GM12878 (cell line): Measurements from ENCODE around the gene DEPDC1B. TPM values are rescaled to one million over a fixed set of nuclear protein-coding genes. Genes with fewer than 3 reads are reported as not detected.

Source experiments
- ATAC-seq: fragments of 200-7000 bp; cut with Tn5 transposase; 3 replicates; pipeline ENCODE4 v1.9.1; 2020; ENCODE audit warnings: mild to moderate bottlenecking, moderate library complexity
- BruUV-seq: library from RNA; stranded (reverse); fragments of 400-500 nt; replicated peaks from 2 replicates; lab custom pipeline; 2021; lab: Mats Ljungman, UMichigan
- CTCF ChIA-PET: fragments of 300-600 bp; sonication (Branson Sonifier 250); formaldehyde crosslinking; extraction: SDS; loops from one replicate; lab custom pipeline; 2021; ENCODE audit warnings: inconsistent platforms; lab: Yijun Ruan, JAX
- POLR2A ChIA-PET: fragments of 350-600 bp; formaldehyde crosslinking; extraction: SDS; loops from one replicate; lab custom pipeline; 2021; ENCODE audit warnings: inconsistent platforms; lab: Charles Lee
- RAD21 ChIA-PET: fragments of 300-600 bp; sonication (Branson Sonifier 250); formaldehyde crosslinking; loops from one replicate; lab custom pipeline; 2023; ENCODE audit warnings: antibody characterized with exemption; ENCODE audit not compliant: unreplicated experiment; lab: Charles Lee
- SMC1A ChIA-PET: fragments of 300-600 bp; sonication (Branson Sonifier 250); formaldehyde crosslinking; loops from one replicate; lab custom pipeline; 2023; ENCODE audit not compliant: unreplicated experiment, uncharacterized antibody; lab: Charles Lee
- DNase-seq: peaks from one replicate; pipeline ENCODE4 v3.0.0-alpha.2; 2011; ENCODE audit warnings: low read depth, low spot score
- FAIRE-seq: peaks from 3 replicates; lab custom pipeline; 2011; peaks lifted over from hg19 to GRCh38; lab: Jason Lieb, UNC
- H2AFZ ChIP-seq: 2 replicates; pipeline ENCODE4 v1.6.0; 2011; ENCODE audit warnings: low read depth, low read length, control low read depth; ENCODE audit not compliant: control insufficient read depth
- H3K27ac ChIP-seq: 2 replicates; pipeline ENCODE4 v1.5.1; 2011; ENCODE audit warnings: control low read depth; ENCODE audit not compliant: control insufficient read depth, insufficient read depth
- H3K27me3 ChIP-seq, 2 experiments: replicated peaks in 1 of 2; 2 replicates each; pipeline versions ENCODE4 v1.6.0 to v1.6.1; 2011; ENCODE audit warnings: low read length in 1 of 2; ENCODE audit not compliant: control insufficient read depth in 2 of 2, insufficient read depth in 2 of 2
- H3K36me3 ChIP-seq, 2 experiments: 2 replicates each; pipeline ENCODE4 v1.5.1; 2011; ENCODE audit warnings: low read length in 1 of 2; ENCODE audit not compliant: control insufficient read depth in 2 of 2, insufficient read depth in 2 of 2
- H3K4me1 ChIP-seq: 2 replicates; pipeline ENCODE4 v1.6.1; 2011; ENCODE audit warnings: mild to moderate bottlenecking, low read length, moderate library complexity, mixed read lengths; ENCODE audit not compliant: control insufficient read depth, insufficient read depth
- H3K4me2 ChIP-seq: 2 replicates; pipeline ENCODE4 v1.6.0; 2011; ENCODE audit warnings: control low read depth; ENCODE audit not compliant: control insufficient read depth, insufficient read depth
- H3K4me3 ChIP-seq: fragments of 200-600 bp; sonication (generic); 2 replicates; pipeline ENCODE4 v1.5.1; 2016
- H3K79me2 ChIP-seq: 2 replicates; pipeline ENCODE4 v1.6.0; 2011; ENCODE audit warnings: low read length; ENCODE audit not compliant: control insufficient read depth, insufficient read depth
- H3K9ac ChIP-seq: 2 replicates; pipeline ENCODE4 v1.8.0; 2011; ENCODE audit warnings: low read length, control low read depth, mixed read lengths; ENCODE audit not compliant: control insufficient read depth, insufficient read depth
- H3K9me3 ChIP-seq: replicated peaks from 3 replicates; pipeline ENCODE4 v1.5.1; 2011; ENCODE audit warnings: mild to moderate bottlenecking, low read length; ENCODE audit not compliant: control insufficient read depth, insufficient read depth
- H4K20me1 ChIP-seq: 2 replicates; pipeline ENCODE4 v1.6.0; 2011; ENCODE audit not compliant: control insufficient read depth, insufficient read depth
- BHLHE40 ChIP-seq, 2 experiments: fragments of 450-650 bp in 1 of 2; IDR thresholded peaks; 2 replicates each; pipeline ENCODE4 v1.6.1; 2011 to 2017; ENCODE audit warnings: low read depth in 2 of 2, borderline replicate concordance in 1 of 2, improper control_type of control experiment in 1 of 2, low read length in 1 of 2, mild to moderate bottlenecking in 1 of 2
- CEBPB ChIP-seq, 2 experiments: fragments of 150-350 bp in 1 of 2; IDR thresholded peaks; 2 replicates each; pipeline ENCODE4 v1.6.1; 2012 to 2014; ENCODE audit warnings: low read depth in 2 of 2, low read length in 2 of 2, borderline replicate concordance in 1 of 2, inconsistent platforms in 1 of 2
- CREM ChIP-seq: IDR thresholded peaks from 2 replicates; pipeline ENCODE4 v1.6.1; 2014; ENCODE audit warnings: antibody characterized with exemption, low read depth
- EED ChIP-seq: sonication (generic); IDR thresholded peaks from 2 replicates; pipeline ENCODE4 v1.6.1; 2016; ENCODE audit warnings: antibody characterized with exemption, low read depth
- EP300 ChIP-seq, 2 experiments: fragments of 150-350 bp in 1 of 2; IDR thresholded peaks; 2 replicates each; pipeline ENCODE4 v1.6.1; 2011 to 2012; ENCODE audit warnings: low read depth in 2 of 2, low read length in 2 of 2, borderline replicate concordance in 1 of 2, improper control_type of control experiment in 1 of 2, inconsistent platforms in 1 of 2; ENCODE audit not compliant: control insufficient read depth in 1 of 2
- HDGF ChIP-seq: fragments of 450-650 bp; IDR thresholded peaks from 2 replicates; pipeline ENCODE4 v1.6.1; 2016; ENCODE audit warnings: antibody characterized with exemption
- JUND ChIP-seq: IDR thresholded peaks from 2 replicates; pipeline ENCODE4 v1.6.1; 2012; ENCODE audit warnings: low read depth, mild to moderate bottlenecking, low read length, improper control_type of control experiment, moderate library complexity
- MTA2 ChIP-seq: fragments of 450-650 bp; IDR thresholded peaks from 2 replicates; pipeline ENCODE4 v1.6.1; 2016; ENCODE audit warnings: low read depth, mild to moderate bottlenecking, moderate library complexity
- MTA3 ChIP-seq: IDR thresholded peaks from 2 replicates; pipeline ENCODE4 v1.6.1; 2012; ENCODE audit warnings: low read length, inconsistent platforms, borderline replicate concordance
- POLR2AphosphoS2 ChIP-seq: IDR thresholded peaks from 2 replicates; pipeline ENCODE4 v1.6.1; 2011; ENCODE audit warnings: low read depth, mild to moderate bottlenecking, low read length, improper control_type of control experiment, moderate library complexity
- RB1 ChIP-seq: fragments of 450-650 bp; formaldehyde crosslinking; IDR thresholded peaks from 2 replicates; pipeline ENCODE4 v1.6.1; 2017; ENCODE audit warnings: mild to moderate bottlenecking, borderline replicate concordance
- SUZ12 ChIP-seq: fragments of 200-600 bp; sonication (generic); IDR thresholded peaks from one replicate; pipeline ENCODE4 v1.6.1; 2018; ENCODE audit warnings: antibody characterized with exemption, mild to moderate bottlenecking; ENCODE audit not compliant: unreplicated experiment
- TARDBP ChIP-seq: IDR thresholded peaks from 2 replicates; pipeline ENCODE4 v1.6.1; 2016; ENCODE audit warnings: borderline replicate concordance
- TCF12 ChIP-seq: IDR thresholded peaks from 2 replicates; pipeline ENCODE4 v1.6.1; 2011; ENCODE audit warnings: low read depth, mild to moderate bottlenecking, low read length
- TCF7 ChIP-seq: IDR thresholded peaks from 2 replicates; pipeline ENCODE4 v1.6.1; 2014; ENCODE audit warnings: antibody characterized with exemption, borderline replicate concordance
- ZNF24 ChIP-seq: fragments of 450-650 bp; IDR thresholded peaks from 2 replicates; pipeline ENCODE4 v1.6.1; 2017; ENCODE audit warnings: antibody characterized with exemption, mild to moderate bottlenecking
- in situ Hi-C: fragments of 300-500 bp; cut with MboI; formaldehyde crosslinking; loops from 9 replicates; pipeline ENCODE4 v1.14.3; 2018; ENCODE audit warnings: mixed read lengths
- intact Hi-C: fragments of 100-400 bp; cut with micrococcal nuclease; formaldehyde crosslinking; loops from one replicate; pipeline ENCODE4 v1.14.2; 2022; ENCODE audit not compliant: unreplicated experiment
- polyA plus RNA-seq, 11 experiments: library from polyadenylated mRNA; depleted of rRNA in 4 of 11; unstranded in 6 of 11; stranded (reverse) in 5 of 11; fragments of >200 nt; fragmentation: Nextera tagmentation in 4 of 11; fragmentation: Illumina TruSeq in 1 of 11; extraction: Ambion mirVana in 4 of 11; extraction: Trizol in 1 of 11; gene quantifications; 1 replicate in 1 of 11; 2 replicates in 10 of 11; pipeline versions ENCODE4 v1.2.1 to v1.2.3, GENCODE V29; 2011 to 2016; ENCODE audit warnings: inconsistent platforms in 2 of 11, missing spikeins in 2 of 11, low read depth in 1 of 11
- total RNA-seq, 4 experiments: library from RNA; depleted of rRNA in 3 of 4; stranded (reverse); fragments of >200 nt in 3 of 4; fragmentation: Illumina TruSeq in 1 of 4; extraction: Trizol in 1 of 4; gene quantifications; 2 replicates each; pipeline versions ENCODE4 v1.2.1 to v1.2.3, GENCODE V29; 2013 to 2021
- TF ChIP-seq, protein P1 (sequence below): fragments of 450-650 bp; formaldehyde crosslinking; IDR thresholded peaks from 2 replicates; pipeline ENCODE4 v1.4.0; 2022; ENCODE audit warnings: mild to moderate bottlenecking, moderate library complexity
- TF ChIP-seq, protein P2 (sequence below): fragments of 450-650 bp; IDR thresholded peaks from 2 replicates; pipeline ENCODE4 v1.6.1; 2017; ENCODE audit warnings: low read depth, mild to moderate bottlenecking, moderate library complexity
- TF ChIP-seq, protein P3 (sequence below): fragments of 450-650 bp; IDR thresholded peaks from 2 replicates; pipeline ENCODE4 v1.6.1; 2017; ENCODE audit warnings: mild to moderate bottlenecking

Gene DEPDC1B
- total and polyA plus RNA-seq, 10 of the 15 experiments (the other 5 are each of a cell fraction or from before 2014, with no cell fraction given) = 29.7 to 56.5 (median 35.5) TPM

DNA sequence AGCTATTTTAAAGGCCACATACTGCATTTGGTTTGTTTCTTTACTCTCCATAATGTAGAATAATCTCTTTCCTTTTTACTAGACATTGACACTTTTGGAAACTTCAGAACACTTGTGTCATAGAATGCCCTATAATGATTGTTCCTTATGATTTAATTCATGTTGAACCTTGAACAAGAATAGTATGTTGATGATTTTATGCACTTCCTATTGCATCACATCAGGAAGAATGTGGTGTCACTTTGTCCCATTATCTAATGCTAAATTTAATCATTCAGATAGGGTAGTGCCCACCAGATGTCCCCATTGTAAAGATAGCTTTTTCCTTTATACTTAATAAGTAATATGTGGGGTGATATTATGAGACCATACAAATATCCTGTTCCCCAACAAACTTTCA, 19.4 kb upstream of the DEPDC1B start:
- SMC1A ChIA-PET = interaction anchor here (0.9 to 1.2 kb wide), 2 partner anchors 17 to 21 kb away, joined by 3 to 4 read pairs; no protein-coding TSS in a partner anchor
- no peak overlapping the region for H3K9ac ChIP-seq
- intact Hi-C loops = no loop called here
- no peak for TF ChIP-seq RB1
- TF ChIP-seq, protein P1, sequence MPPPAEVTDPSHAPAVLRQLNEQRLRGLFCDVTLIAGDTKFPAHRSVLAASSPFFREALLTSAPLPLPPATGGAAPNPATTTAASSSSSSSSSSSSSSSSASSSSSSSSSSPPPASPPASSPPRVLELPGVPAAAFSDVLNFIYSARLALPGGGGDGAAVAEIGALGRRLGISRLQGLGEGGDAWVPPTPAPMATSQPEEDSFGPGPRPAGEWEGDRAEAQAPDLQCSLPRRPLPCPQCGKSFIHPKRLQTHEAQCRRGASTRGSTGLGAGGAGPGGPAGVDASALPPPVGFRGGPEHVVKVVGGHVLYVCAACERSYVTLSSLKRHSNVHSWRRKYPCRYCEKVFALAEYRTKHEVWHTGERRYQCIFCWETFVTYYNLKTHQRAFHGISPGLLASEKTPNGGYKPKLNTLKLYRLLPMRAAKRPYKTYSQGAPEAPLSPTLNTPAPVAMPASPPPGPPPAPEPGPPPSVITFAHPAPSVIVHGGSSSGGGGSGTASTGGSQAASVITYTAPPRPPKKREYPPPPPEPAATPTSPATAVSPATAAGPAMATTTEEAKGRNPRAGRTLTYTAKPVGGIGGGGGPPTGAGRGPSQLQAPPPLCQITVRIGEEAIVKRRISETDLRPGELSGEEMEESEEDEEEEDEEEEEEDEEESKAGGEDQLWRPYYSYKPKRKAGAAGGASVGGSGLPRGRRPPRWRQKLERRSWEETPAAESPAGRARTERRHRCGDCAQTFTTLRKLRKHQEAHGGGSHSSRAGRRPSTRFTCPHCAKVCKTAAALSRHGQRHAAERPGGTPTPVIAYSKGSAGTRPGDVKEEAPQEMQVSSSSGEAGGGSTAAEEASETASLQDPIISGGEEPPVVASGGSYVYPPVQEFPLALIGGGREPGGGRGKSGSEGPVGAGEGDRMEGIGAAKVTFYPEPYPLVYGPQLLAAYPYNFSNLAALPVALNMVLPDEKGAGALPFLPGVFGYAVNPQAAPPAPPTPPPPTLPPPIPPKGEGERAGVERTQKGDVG (CRISPR knock-in tag) = no peak
- no peak for TF ChIP-seq EP300 (IDR thresholded peaks at IDR 0.05; ENCODE audit: borderline replicate concordance in 1 of 2, control insufficient read depth in 1 of 2, low read depth in 2 of 2, low read length in 2 of 2)
- TF ChIP-seq JUND = no peak
- no peak for TF ChIP-seq TCF12
- TF ChIP-seq SUZ12 = no peak
- no peak for TF ChIP-seq ZNF24
- no peak for TF ChIP-seq MTA2
- no peak for TF ChIP-seq EED
- no peak for TF ChIP-seq BHLHE40 (IDR thresholded peaks at IDR 0.05; ENCODE audit: borderline replicate concordance in 1 of 2, low read depth in 2 of 2, low read length in 1 of 2)
- no peak for TF ChIP-seq MTA3
- TF ChIP-seq CEBPB (IDR thresholded peaks at IDR 0.05; ENCODE audit: borderline replicate concordance in 1 of 2, low read depth in 2 of 2, low read length in 2 of 2) = no peak
- TF ChIP-seq, protein P2, sequence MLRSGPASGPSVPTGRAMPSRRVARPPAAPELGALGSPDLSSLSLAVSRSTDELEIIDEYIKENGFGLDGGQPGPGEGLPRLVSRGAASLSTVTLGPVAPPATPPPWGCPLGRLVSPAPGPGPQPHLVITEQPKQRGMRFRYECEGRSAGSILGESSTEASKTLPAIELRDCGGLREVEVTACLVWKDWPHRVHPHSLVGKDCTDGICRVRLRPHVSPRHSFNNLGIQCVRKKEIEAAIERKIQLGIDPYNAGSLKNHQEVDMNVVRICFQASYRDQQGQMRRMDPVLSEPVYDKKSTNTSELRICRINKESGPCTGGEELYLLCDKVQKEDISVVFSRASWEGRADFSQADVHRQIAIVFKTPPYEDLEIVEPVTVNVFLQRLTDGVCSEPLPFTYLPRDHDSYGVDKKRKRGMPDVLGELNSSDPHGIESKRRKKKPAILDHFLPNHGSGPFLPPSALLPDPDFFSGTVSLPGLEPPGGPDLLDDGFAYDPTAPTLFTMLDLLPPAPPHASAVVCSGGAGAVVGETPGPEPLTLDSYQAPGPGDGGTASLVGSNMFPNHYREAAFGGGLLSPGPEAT = no peak
- no peak for TF ChIP-seq HDGF
- TF ChIP-seq, protein P3, sequence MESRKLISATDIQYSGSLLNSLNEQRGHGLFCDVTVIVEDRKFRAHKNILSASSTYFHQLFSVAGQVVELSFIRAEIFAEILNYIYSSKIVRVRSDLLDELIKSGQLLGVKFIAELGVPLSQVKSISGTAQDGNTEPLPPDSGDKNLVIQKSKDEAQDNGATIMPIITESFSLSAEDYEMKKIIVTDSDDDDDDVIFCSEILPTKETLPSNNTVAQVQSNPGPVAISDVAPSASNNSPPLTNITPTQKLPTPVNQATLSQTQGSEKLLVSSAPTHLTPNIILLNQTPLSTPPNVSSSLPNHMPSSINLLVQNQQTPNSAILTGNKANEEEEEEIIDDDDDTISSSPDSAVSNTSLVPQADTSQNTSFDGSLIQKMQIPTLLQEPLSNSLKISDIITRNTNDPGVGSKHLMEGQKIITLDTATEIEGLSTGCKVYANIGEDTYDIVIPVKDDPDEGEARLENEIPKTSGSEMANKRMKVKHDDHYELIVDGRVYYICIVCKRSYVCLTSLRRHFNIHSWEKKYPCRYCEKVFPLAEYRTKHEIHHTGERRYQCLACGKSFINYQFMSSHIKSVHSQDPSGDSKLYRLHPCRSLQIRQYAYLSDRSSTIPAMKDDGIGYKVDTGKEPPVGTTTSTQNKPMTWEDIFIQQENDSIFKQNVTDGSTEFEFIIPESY = no peak
- no peak for TF ChIP-seq TCF7
- TF ChIP-seq TARDBP = no peak
- TF ChIP-seq CREM = no peak
- no peak for TF ChIP-seq POLR2AphosphoS2
- no peaks in the 10 kb centered on the region; the same call in 2 of the 3 replicates for H3K9me3 ChIP-seq
- ATAC-seq (no peak), DNase-seq (no peak), FAIRE-seq (no peak)
- H3K4me3 ChIP-seq = no peak overlapping the region
- no peaks in the 10 kb centered on the region; a peak in 1 of 4 replicates for H3K27me3 ChIP-seq
- no peak overlapping the region for H2AFZ ChIP-seq
- no peak overlapping the region for H3K4me2 ChIP-seq
- no peaks in the 10 kb centered on the region for H3K4me1 ChIP-seq
- in situ Hi-C loops = no loop called here
- no peaks in the 10 kb centered on the region for H3K79me2 ChIP-seq
- CTCF ChIA-PET = interaction anchor here (0.8 to 0.9 kb wide), 2 partner anchors 124 to 240 kb away, joined by 3 read pairs; no protein-coding TSS in a partner anchor
- POLR2A ChIA-PET = no interaction called here
- RAD21 ChIA-PET = no interaction called here
- no peak overlapping the region for H3K27ac ChIP-seq
- H3K36me3 ChIP-seq = no peaks in the 10 kb centered on the region
- BruUV-seq = no TSS peak
- no peaks in the 10 kb centered on the region for H4K20me1 ChIP-seq
